ENCODE data around the gene SNTB2.
"Not testable (repeated sequence)": the region's sequence is repeated elsewhere in the genome, so short reads cannot be mapped to it uniquely, and the experiment has no call there.

Gene SNTB2

GRCh38 chr16:69293401-69293800, 106.4 kb downstream of the SNTB2 start:
- H3K14ac ChIP-seq (ENCODE audit: low read length) = no peak overlapping the region
- WGBS, 2 donors (ENCODE audit: extremely low coverage in 2 of 2, insufficient read length in 2 of 2, insufficient replicate concordance in 1 of 2) = no CpG with 5 or more reads among the region's 3 CpGs
- no peak overlapping the region for H2AFZ ChIP-seq (ENCODE audit: low read length)
- peaks cover 2 to 34% of the 10 kb centered on the region in 2 donors for H3K36me3 ChIP-seq (replicated peaks in 1 of 2; ENCODE audit: control insufficient read depth in 2 of 2, insufficient read depth in 2 of 2, low read length in 2 of 2)
- H3K27me3 ChIP-seq (ENCODE audit: control insufficient read depth in 3 of 3, insufficient read depth in 3 of 3, low read depth in 1 of 3, low read length in 3 of 3) = no peaks in the 10 kb centered on the region
- no peak overlapping the region for H3K27ac ChIP-seq (replicated peaks; ENCODE audit: low read length)
- H3K79me1 ChIP-seq (ENCODE audit: low read depth, low read length) = no peaks in the 10 kb centered on the region
- H2BK15ac ChIP-seq (ENCODE audit: low read length) = no peak overlapping the region
- H4K91ac ChIP-seq (ENCODE audit: low read depth, low read length, poor library complexity) = no peak overlapping the region
- H3K4me1 ChIP-seq (ENCODE audit: control insufficient read depth in 2 of 2, insufficient read depth in 1 of 2, low read depth in 1 of 2, low read length in 2 of 2) = no peaks in the 10 kb centered on the region
- H3K9ac ChIP-seq (ENCODE audit: low read depth, low read length, poor library complexity) = no peak overlapping the region
- H4K8ac ChIP-seq (ENCODE audit: low read depth, low read length) = no peak overlapping the region
- no peak overlapping the region for H3K4me2 ChIP-seq (ENCODE audit: insufficient read depth, low read length, poor library complexity, severe bottlenecking)
- no peak overlapping the region for H2BK5ac ChIP-seq (ENCODE audit: low read length)
- H3K4me3 ChIP-seq (ENCODE audit: low read length in 2 of 2) = no peak overlapping the region
- H2AK5ac ChIP-seq (ENCODE audit: low read depth, low read length) = no peak overlapping the region
- H3K23ac ChIP-seq (ENCODE audit: low read depth, low read length, poor library complexity) = no peak overlapping the region
- H2BK12ac ChIP-seq (ENCODE audit: low read length) = no peak overlapping the region
- H3K9me3 ChIP-seq (replicated peaks in 1 of 2; ENCODE audit: control insufficient read depth in 2 of 2, insufficient read depth in 1 of 2, low read depth in 1 of 2, low read length in 2 of 2) = no peaks in the 10 kb centered on the region
- no peak overlapping the region for H3K18ac ChIP-seq (ENCODE audit: low read length)
- H3K4ac ChIP-seq (ENCODE audit: low read length) = no peak overlapping the region
- H2BK120ac ChIP-seq (ENCODE audit: low read depth, low read length) = no peak overlapping the region
- DNase-seq (ENCODE audit: low spot score) = no peak

- H3K4me2 ChIP-seq (ENCODE audit: insufficient read depth, low read length, poor library complexity, severe bottlenecking) = no peak overlapping the region
- no peak overlapping the region for H4K8ac ChIP-seq (ENCODE audit: low read depth, low read length)
- H3K27me3 ChIP-seq (ENCODE audit: control insufficient read depth in 3 of 3, insufficient read depth in 3 of 3, low read depth in 1 of 3, low read length in 3 of 3) = no peaks in the 10 kb centered on the region
- no peak overlapping the region for H2BK120ac ChIP-seq (ENCODE audit: low read depth, low read length)
- no peak overlapping the region for H2BK12ac ChIP-seq (ENCODE audit: low read length)
- no peak overlapping the region for H3K9ac ChIP-seq (ENCODE audit: low read depth, low read length, poor library complexity)
- no peak overlapping the region for H4K91ac ChIP-seq (ENCODE audit: low read depth, low read length, poor library complexity)
- no peak overlapping the region for H3K27ac ChIP-seq (replicated peaks; ENCODE audit: low read length)
- no peak overlapping the region for H3K4ac ChIP-seq (ENCODE audit: low read length)
- H3K23ac ChIP-seq (ENCODE audit: low read depth, low read length, poor library complexity) = no peak overlapping the region
- H3K4me1 ChIP-seq (ENCODE audit: control insufficient read depth in 2 of 2, insufficient read depth in 1 of 2, low read depth in 1 of 2, low read length in 2 of 2) = no peaks in the 10 kb centered on the region
- no peak overlapping the region for H2BK15ac ChIP-seq (ENCODE audit: low read length)
- H3K79me1 ChIP-seq (ENCODE audit: low read depth, low read length) = no peaks in the 10 kb centered on the region
- peaks cover 4 to 32% of the 10 kb centered on the region in 2 donors for H3K36me3 ChIP-seq (replicated peaks in 1 of 2; ENCODE audit: control insufficient read depth in 2 of 2, insufficient read depth in 2 of 2, low read length in 2 of 2)
- no peaks in the 10 kb centered on the region for H3K9me3 ChIP-seq (replicated peaks in 1 of 2; ENCODE audit: control insufficient read depth in 2 of 2, insufficient read depth in 1 of 2, low read depth in 1 of 2, low read length in 2 of 2)
- no peak overlapping the region for H2AFZ ChIP-seq (ENCODE audit: low read length)
- H2AK5ac ChIP-seq (ENCODE audit: low read depth, low read length) = no peak overlapping the region
- DNase-seq (ENCODE audit: low spot score) = no peak
- WGBS, 2 donors (ENCODE audit: extremely low coverage in 2 of 2, insufficient read length in 2 of 2, insufficient replicate concordance in 1 of 2) = no CpG with 5 or more reads among the region's 1 CpG
- no peak overlapping the region for H2BK5ac ChIP-seq (ENCODE audit: low read length)
- H3K4me3 ChIP-seq (ENCODE audit: low read length in 2 of 2) = no peak overlapping the region
- H3K18ac ChIP-seq (ENCODE audit: low read length) = no peak overlapping the region
- H3K14ac ChIP-seq (ENCODE audit: low read length) = no peak overlapping the region
Measured at GRCh38 chr16:69294051-69294450, 107.1 kb downstream of the SNTB2 start.

DNA sequence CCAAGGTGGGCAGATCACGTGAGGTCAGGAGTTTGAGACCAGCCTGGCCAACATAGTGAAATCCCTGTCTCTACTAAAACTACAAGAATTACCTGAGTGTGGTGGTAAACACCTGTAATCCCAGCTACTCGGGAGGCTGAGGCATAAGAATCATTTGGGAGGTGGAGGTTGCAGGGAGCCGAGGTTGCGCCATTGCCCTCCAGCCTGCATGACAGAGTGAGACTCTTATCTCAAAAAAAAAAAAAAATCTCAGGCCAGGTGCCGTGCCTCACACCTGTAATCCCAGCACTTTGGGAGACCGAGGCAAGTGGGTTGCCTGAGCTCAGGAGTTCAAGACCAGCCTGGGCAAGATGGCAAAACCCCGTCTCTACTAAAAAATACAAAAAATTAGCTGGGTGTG, 109.8 kb downstream of the SNTB2 start:
- not testable (repeated sequence) for H3K27me3 ChIP-seq (ENCODE audit: control insufficient read depth in 3 of 3, insufficient read depth in 3 of 3, low read depth in 1 of 3, low read length in 3 of 3); H3K18ac ChIP-seq (ENCODE audit: low read length); H2BK12ac ChIP-seq (ENCODE audit: low read length); H2AK5ac ChIP-seq (ENCODE audit: low read depth, low read length); H3K4me2 ChIP-seq (ENCODE audit: insufficient read depth, low read length, poor library complexity, severe bottlenecking); H3K4me3 ChIP-seq (ENCODE audit: low read length in 2 of 2); H2BK120ac ChIP-seq (ENCODE audit: low read depth, low read length); H4K8ac ChIP-seq (ENCODE audit: low read depth, low read length); H3K27ac ChIP-seq (replicated peaks; ENCODE audit: low read length); H3K4me1 ChIP-seq (ENCODE audit: control insufficient read depth in 2 of 2, insufficient read depth in 1 of 2, low read depth in 1 of 2, low read length in 2 of 2); H4K91ac ChIP-seq (ENCODE audit: low read depth, low read length, poor library complexity); H3K4ac ChIP-seq (ENCODE audit: low read length); H2BK5ac ChIP-seq (ENCODE audit: low read length); H3K9ac ChIP-seq (ENCODE audit: low read depth, low read length, poor library complexity); H2AFZ ChIP-seq (ENCODE audit: low read length); H2BK15ac ChIP-seq (ENCODE audit: low read length); H3K9me3 ChIP-seq (replicated peaks in 1 of 2; ENCODE audit: control insufficient read depth in 2 of 2, insufficient read depth in 1 of 2, low read depth in 1 of 2, low read length in 2 of 2); H3K23ac ChIP-seq (ENCODE audit: low read depth, low read length, poor library complexity); DNase-seq (ENCODE audit: low spot score); H3K14ac ChIP-seq (ENCODE audit: low read length); H3K79me1 ChIP-seq (ENCODE audit: low read depth, low read length)
- WGBS, 2 donors (ENCODE audit: extremely low coverage in 2 of 2, insufficient read length in 2 of 2, insufficient replicate concordance in 1 of 2) = no CpG with 5 or more reads among the region's 7 CpGs
- peaks cover 12 to 38% of the 10 kb centered on the region in 2 donors for H3K36me3 ChIP-seq (replicated peaks in 1 of 2; ENCODE audit: control insufficient read depth in 2 of 2, insufficient read depth in 2 of 2, low read length in 2 of 2)

DNA sequence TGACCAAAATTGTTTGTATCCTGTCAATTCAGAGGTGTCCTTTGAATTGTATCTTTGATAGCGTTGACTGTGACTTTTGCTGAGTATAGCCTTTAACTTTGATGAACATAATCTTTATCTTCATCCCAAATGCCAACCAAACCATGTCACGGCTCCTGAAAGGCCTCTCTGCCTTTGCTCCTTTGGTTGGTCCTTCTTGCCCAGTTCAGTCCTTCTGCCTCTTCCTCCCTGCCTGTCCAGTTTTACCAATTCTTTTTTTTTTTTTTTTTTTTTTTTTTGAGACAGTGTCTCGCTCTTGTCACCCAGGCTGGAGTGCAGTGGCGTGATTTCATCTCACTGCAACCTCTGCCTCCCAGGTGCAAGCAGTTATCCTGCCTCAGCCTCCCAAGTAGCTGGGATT, 111.3 kb downstream of the SNTB2 start:
- no peak for DNase-seq (ENCODE audit: low spot score)
- Histone ChIP-seq H2BK12ac (ENCODE audit: low read length) (no peak overlapping the region), H2AK5ac (ENCODE audit: low read depth, low read length) (no peak overlapping the region), H3K27me3 (ENCODE audit: control insufficient read depth in 3 of 3, insufficient read depth in 3 of 3, low read depth in 1 of 3, low read length in 3 of 3) (no peaks in the 10 kb centered on the region), H3K23ac (ENCODE audit: low read depth, low read length, poor library complexity) (no peak overlapping the region), H4K91ac (ENCODE audit: low read depth, low read length, poor library complexity) (no peak overlapping the region), H3K27ac (replicated peaks; ENCODE audit: low read length) (no peak overlapping the region), H3K14ac (ENCODE audit: low read length) (no peak overlapping the region), H3K4ac (ENCODE audit: low read length) (no peak overlapping the region), H3K9ac (ENCODE audit: low read depth, low read length, poor library complexity) (no peak overlapping the region), H4K8ac (ENCODE audit: low read depth, low read length) (no peak overlapping the region), H2BK120ac (ENCODE audit: low read depth, low read length) (no peak overlapping the region), H2AFZ (ENCODE audit: low read length) (no peak overlapping the region), H3K9me3 (replicated peaks in 1 of 2; ENCODE audit: control insufficient read depth in 2 of 2, insufficient read depth in 1 of 2, low read depth in 1 of 2, low read length in 2 of 2) (no peaks in the 10 kb centered on the region), H3K4me3 (ENCODE audit: low read length in 2 of 2) (no peak overlapping the region), H2BK15ac (ENCODE audit: low read length) (no peak overlapping the region), H3K18ac (ENCODE audit: low read length) (no peak overlapping the region), H3K4me1 (ENCODE audit: control insufficient read depth in 2 of 2, insufficient read depth in 1 of 2, low read depth in 1 of 2, low read length in 2 of 2) (no peaks in the 10 kb centered on the region), H2BK5ac (ENCODE audit: low read length) (no peak overlapping the region), H3K4me2 (ENCODE audit: insufficient read depth, low read length, poor library complexity, severe bottlenecking) (no peak overlapping the region), H3K36me3 (replicated peaks in 1 of 2; ENCODE audit: control insufficient read depth in 2 of 2, insufficient read depth in 2 of 2, low read length in 2 of 2) (peaks cover 13 to 47% of the 10 kb centered on the region in 2 donors), H3K79me1 (ENCODE audit: low read depth, low read length) (no peaks in the 10 kb centered on the region)
- WGBS, 2 donors (ENCODE audit: extremely low coverage in 2 of 2, insufficient read length in 2 of 2, insufficient replicate concordance in 1 of 2) = no CpG with 5 or more reads among the region's 4 CpGs

All from neuronal stem cell (in vitro differentiated cells).